ENCODE data around the gene TNC. TPM values are rescaled to one million over a fixed set of nuclear protein-coding genes. Genes with fewer than 3 reads are reported as not detected.

Gene TNC
- total RNA-seq, 2 donors from 2014 or later = 1.6 to 4.2 TPM

GRCh38 chr9:114987116-114987515 is 130.8 kb downstream of the TNC start:
- H3K36me3 ChIP-seq (replicated peaks in 1 of 2; ENCODE audit: insufficient read depth in 1 of 2, low read depth in 2 of 2) = no peaks in the 10 kb centered on the region
- H3K9me3 ChIP-seq = no peaks in the 10 kb centered on the region
- intact Hi-C loops (cut with DNase I) = no loop called here
- 86 to 89% methylated on average over 1 of the region's 1 CpG for WGBS, 2 donors
- H3K4me1 ChIP-seq = no peaks in the 10 kb centered on the region
- DNase-seq (no peak), ATAC-seq (no peak)
- H3K27me3 ChIP-seq = no peaks in the 10 kb centered on the region
- no peak overlapping the region for H3K4me3 ChIP-seq
- H3K27ac ChIP-seq = no peak overlapping the region
- TF ChIP-seq POLR2A (IDR thresholded peaks at IDR 0.05) = no peak
- TF ChIP-seq CTCF (IDR thresholded peaks at IDR 0.05) = no peak

GRCh38 chr9:114985959-114986501 is 131.9 kb downstream of the TNC start:
- Histone ChIP-seq H3K9me3 (no peaks in the 10 kb centered on the region), H3K4me1 (no peaks in the 10 kb centered on the region), H3K36me3 (replicated peaks in 1 of 2; ENCODE audit: insufficient read depth in 1 of 2, low read depth in 2 of 2) (no peaks in the 10 kb centered on the region), H3K27me3 (no peaks in the 10 kb centered on the region), H3K4me3 (no peak overlapping the region), H3K27ac (no peak overlapping the region)
- intact Hi-C loops (cut with DNase I) = no loop called here
- DNase-seq = no peak
- 50 to 56% methylated on average over 2 of the region's 2 CpGs for WGBS, 2 donors
- no peak for TF ChIP-seq CTCF (IDR thresholded peaks at IDR 0.05)
- no peak for TF ChIP-seq POLR2A (IDR thresholded peaks at IDR 0.05)
- no peak for ATAC-seq

GRCh38 chr9:114981063-114981462 is 136.9 kb downstream of the TNC start:
- Histone ChIP-seq H3K27ac (no peak overlapping the region), H3K36me3 (replicated peaks in 1 of 2; ENCODE audit: insufficient read depth in 1 of 2, low read depth in 2 of 2) (no peaks in the 10 kb centered on the region), H3K4me1 (no peaks in the 10 kb centered on the region), H3K4me3 (no peak overlapping the region), H3K27me3 (no peaks in the 10 kb centered on the region), H3K9me3 (no peaks in the 10 kb centered on the region)
- ATAC-seq = no peak
- TF ChIP-seq POLR2A (IDR thresholded peaks at IDR 0.05) (no peak), CTCF (IDR thresholded peaks at IDR 0.05) (no peak)
- 55 to 56% methylated on average over 4 of the region's 4 CpGs for WGBS, 2 donors
- no peak for DNase-seq
- intact Hi-C loops (cut with DNase I) = no loop called here

GRCh38 chr9:114973216-114973615 is 144.7 kb downstream of the TNC start:
- 52 to 57% methylated on average over 1 to 2 of the region's 2 CpGs for WGBS, 2 donors
- H3K4me1 ChIP-seq = peaks cover 7% of the 10 kb centered on the region
- intact Hi-C loops (cut with DNase I) = no loop called here
- H3K4me3 ChIP-seq = no peak overlapping the region
- DNase-seq (no peak), ATAC-seq (no peak)
- TF ChIP-seq POLR2A (IDR thresholded peaks at IDR 0.05) (no peak), CTCF (IDR thresholded peaks at IDR 0.05) (no peak)
- no peaks in the 10 kb centered on the region for H3K9me3 ChIP-seq
- H3K27ac ChIP-seq = no peak overlapping the region
- H3K27me3 ChIP-seq = no peaks in the 10 kb centered on the region
- no peaks in the 10 kb centered on the region for H3K36me3 ChIP-seq (replicated peaks in 1 of 2; ENCODE audit: insufficient read depth in 1 of 2, low read depth in 2 of 2)

- Histone ChIP-seq H3K36me3 (replicated peaks in 1 of 2; ENCODE audit: insufficient read depth in 1 of 2, low read depth in 2 of 2) (no peaks in the 10 kb centered on the region), H3K27ac (no peak overlapping the region), H3K4me3 (no peak overlapping the region), H3K4me1 (peaks cover 7% of the 10 kb centered on the region), H3K27me3 (no peaks in the 10 kb centered on the region), H3K9me3 (no peaks in the 10 kb centered on the region)
- intact Hi-C loops (cut with DNase I) = no loop called here
- TF ChIP-seq CTCF (IDR thresholded peaks at IDR 0.05) (no peak), POLR2A (IDR thresholded peaks at IDR 0.05) (no peak)
- ATAC-seq (no peak), DNase-seq (no peak)
- 60% methylated on average over 3 of the region's 3 CpGs for WGBS, 2 donors
These were observed 145.3 kb downstream of the TNC start for GRCh38 chr9:114972510-114973136.
